22Rv1 (cell line): ENCODE data around the gene MGME1.

ENCODE experiments used
- H3K27ac ChIP-seq: fragments of 450-650 bp; 2 replicates; pipeline ENCODE4 v1.5.1; 2017
- ZFX ChIP-seq: fragments of 450-650 bp; IDR thresholded peaks from 2 replicates; pipeline ENCODE4 v1.6.1; 2017; ENCODE audit warnings: antibody characterized with exemption, borderline replicate concordance
- TF ChIP-seq, protein P1 (sequence below): fragments of 450-650 bp; IDR thresholded peaks from 2 replicates; pipeline ENCODE4 v1.5.1; 2017; ENCODE audit warnings: mild to moderate bottlenecking

MGME1 gene

DNA sequence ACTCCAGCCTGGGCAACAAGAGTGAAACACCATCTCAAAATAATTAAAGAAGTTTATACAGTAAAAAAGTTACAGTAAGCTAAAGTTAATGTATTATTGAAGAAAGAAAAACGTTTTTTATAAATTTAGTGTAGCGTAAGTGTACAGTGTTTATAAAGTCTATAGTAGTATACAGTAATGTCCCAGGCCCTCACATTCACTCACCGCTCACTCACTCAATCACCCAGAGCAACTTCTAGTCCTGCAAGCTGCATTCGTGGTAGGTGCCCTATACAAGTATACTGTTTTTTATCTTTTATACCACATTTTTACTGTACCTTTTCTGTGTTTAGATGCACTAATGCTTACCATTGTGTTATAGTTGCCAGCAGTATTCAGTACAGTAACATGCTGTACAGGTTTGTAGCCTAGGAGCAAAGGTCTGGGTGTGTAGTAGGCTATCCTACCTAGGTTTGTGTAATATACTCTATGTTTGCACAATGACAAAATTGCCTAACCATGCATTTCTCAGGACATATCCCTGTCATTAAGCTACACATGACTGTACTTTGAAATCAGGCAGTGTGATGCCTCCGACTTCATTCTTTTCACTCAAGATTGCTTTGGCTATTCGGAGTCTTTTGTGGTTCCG, 16.7 kb downstream of the MGME1 start:
- TF ChIP-seq, protein P1, sequence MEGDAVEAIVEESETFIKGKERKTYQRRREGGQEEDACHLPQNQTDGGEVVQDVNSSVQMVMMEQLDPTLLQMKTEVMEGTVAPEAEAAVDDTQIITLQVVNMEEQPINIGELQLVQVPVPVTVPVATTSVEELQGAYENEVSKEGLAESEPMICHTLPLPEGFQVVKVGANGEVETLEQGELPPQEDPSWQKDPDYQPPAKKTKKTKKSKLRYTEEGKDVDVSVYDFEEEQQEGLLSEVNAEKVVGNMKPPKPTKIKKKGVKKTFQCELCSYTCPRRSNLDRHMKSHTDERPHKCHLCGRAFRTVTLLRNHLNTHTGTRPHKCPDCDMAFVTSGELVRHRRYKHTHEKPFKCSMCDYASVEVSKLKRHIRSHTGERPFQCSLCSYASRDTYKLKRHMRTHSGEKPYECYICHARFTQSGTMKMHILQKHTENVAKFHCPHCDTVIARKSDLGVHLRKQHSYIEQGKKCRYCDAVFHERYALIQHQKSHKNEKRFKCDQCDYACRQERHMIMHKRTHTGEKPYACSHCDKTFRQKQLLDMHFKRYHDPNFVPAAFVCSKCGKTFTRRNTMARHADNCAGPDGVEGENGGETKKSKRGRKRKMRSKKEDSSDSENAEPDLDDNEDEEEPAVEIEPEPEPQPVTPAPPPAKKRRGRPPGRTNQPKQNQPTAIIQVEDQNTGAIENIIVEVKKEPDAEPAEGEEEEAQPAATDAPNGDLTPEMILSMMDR, result no peak
- no peak for TF ChIP-seq ZFX
- no peak overlapping the region for H3K27ac ChIP-seq

DNA sequence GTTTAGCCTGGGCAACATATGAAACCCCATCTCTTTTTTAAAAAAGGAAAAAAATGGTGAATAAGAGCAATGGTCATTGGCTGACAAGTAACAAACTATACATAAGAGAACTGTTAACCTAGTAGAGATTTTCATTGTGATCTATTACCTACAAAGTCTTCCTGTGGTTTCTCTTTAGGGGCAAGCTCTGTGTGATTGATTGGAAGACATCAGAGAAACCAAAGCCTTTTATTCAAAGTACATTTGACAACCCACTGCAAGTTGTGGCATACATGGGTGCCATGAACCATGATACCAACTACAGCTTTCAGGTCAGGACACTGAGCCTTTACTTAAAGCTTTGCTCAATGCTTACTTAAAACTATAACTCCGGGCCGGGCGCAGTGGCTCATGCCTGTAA, 19.2 kb downstream of the MGME1 start:
- H3K27ac ChIP-seq, result no peak overlapping the region

DNA sequence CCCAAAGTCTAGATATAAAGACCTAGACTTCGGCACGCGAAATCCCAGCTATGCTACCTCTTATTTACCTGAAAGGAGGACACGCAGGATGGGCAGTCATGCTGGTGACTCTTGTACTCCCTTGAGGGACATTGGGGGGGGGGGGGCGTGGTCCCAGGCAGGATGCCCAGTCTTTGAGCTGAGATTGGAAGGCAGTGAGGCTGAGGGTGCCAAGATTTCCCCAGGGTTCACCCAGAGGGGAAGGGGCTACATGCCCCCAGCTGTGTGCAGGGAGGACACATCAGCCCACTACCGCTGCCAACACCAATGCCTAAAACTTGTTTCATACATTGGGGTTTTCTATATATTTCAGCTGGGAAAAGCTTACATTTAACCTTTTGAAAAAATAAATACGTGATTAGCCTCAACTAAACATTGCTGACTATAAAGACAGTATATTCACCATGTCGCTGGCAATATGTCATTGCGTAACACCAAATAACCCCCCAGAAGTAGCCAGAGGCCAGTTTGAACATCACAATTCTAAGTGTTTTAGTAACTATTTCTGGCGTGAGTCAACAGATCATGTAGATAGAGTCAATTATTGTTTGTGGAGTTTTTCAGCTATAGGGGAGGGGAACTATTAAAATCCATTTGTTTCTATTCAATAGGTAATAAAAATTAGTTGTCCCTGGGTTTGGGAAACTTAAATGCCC, 21.6 kb downstream of the MGME1 start:
- H3K27ac ChIP-seq, result peak overlapping the region; percentile 26; the same call in 1 of the 2 replicates
- no peak for TF ChIP-seq ZFX
- TF ChIP-seq, protein P1, result no peak

More for the DNA sequence above, 19.2 kb downstream of the MGME1 start:
- TF ChIP-seq, protein P1, result no peak
- no peak for TF ChIP-seq ZFX

DNA sequence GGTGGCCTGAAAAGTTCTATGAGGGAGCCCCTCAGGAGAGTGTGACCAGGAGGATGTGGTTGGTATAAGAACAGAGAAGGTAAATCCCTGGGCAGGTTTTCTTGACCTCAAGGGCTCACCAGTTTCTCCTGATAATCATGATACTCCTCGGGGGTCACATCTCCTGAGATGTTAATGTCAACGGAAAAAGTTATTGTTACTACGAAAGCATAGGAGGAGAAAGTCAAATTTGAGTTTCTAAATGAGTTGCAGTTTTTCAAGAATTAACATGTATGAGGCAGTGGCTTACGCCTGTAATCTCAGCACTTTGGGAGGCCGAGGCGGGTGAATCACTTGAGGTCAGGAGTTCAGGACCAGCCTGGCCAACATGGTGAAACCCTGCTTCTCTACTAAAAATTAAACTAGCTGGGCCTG, 23.4 kb downstream of the MGME1 start:
- no peak overlapping the region for H3K27ac ChIP-seq
- TF ChIP-seq, protein P1, result no peak
- TF ChIP-seq ZFX, result no peak

DNA sequence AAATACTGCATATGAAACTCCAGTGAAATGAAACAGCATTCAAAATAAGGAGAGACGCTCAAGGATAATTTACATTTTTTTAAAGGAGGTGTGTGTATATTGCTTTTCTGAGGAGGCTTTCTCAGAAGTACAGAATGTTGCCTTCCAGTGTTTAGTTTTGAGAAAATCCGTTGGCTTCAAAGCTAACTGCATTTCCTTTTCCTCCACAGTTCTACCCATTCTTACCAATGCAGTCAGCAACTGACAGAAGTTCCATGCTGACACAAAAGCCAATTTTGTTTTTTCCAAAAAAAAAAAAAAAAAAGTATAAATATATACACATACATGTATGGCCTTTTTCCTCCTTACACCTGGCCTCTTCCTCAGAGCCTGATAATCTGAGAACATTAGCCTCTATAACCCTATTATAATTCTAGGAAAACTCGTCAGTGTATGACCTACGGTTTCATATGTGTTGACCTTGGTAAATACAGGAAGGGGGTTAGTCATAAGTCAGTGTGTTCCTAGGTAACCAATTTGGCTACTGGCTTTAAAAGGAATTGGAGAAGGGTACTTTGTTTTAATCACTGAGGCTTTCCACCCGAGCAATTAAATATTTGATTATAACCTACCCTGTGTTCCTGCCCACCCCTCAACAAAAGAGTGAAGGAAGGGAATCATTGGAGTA, 24.2 kb downstream of the MGME1 start:
- TF ChIP-seq, protein P1, result no peak
- TF ChIP-seq ZFX, result no peak
- no peak overlapping the region for H3K27ac ChIP-seq

DNA sequence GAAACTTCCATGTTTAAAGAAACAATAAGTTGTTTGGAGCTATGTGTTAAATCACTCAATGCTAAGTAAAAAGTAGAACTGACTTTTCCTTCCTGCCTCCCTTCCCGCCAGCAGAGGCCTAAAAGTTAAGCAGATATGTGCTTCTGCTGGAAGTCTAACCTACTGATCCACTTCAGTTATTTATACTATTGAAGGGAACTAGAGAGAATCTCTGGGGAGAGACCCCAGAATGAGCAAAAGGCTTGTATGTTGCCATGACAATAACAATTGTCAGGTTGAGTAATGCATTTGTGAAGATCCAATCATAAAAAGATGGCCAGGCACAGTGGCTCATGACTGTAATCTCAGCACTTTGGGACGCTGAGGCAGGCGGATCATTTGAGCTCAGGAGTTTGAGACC, 24.7 kb downstream of the MGME1 start:
- TF ChIP-seq, protein P1, result no peak
- no peak for TF ChIP-seq ZFX
- no peak overlapping the region for H3K27ac ChIP-seq
